Epithelial cell of esophagus (primary cell): ENCODE data around the gene ZCCHC17.

Experiments used
- DNase-seq: peaks from one replicate; pipeline ENCODE4 v3.0.0; 2010; ENCODE audit warnings: low read depth
- H3K4me3 ChIP-seq: 2 replicates; pipeline ENCODE4 v1.5.1; 2011; ENCODE audit warnings: mild to moderate bottlenecking, low read length, control low read depth
- TF ChIP-seq, protein P1 (sequence below): IDR thresholded peaks from 2 replicates; pipeline ENCODE4 v1.5.1; 2011; ENCODE audit warnings: low read depth, mild to moderate bottlenecking, low read length, control low read depth, inconsistent platforms; ENCODE audit not compliant: insufficient read depth; ENCODE audit errors: missing control alignments

Gene ZCCHC17

DNA sequence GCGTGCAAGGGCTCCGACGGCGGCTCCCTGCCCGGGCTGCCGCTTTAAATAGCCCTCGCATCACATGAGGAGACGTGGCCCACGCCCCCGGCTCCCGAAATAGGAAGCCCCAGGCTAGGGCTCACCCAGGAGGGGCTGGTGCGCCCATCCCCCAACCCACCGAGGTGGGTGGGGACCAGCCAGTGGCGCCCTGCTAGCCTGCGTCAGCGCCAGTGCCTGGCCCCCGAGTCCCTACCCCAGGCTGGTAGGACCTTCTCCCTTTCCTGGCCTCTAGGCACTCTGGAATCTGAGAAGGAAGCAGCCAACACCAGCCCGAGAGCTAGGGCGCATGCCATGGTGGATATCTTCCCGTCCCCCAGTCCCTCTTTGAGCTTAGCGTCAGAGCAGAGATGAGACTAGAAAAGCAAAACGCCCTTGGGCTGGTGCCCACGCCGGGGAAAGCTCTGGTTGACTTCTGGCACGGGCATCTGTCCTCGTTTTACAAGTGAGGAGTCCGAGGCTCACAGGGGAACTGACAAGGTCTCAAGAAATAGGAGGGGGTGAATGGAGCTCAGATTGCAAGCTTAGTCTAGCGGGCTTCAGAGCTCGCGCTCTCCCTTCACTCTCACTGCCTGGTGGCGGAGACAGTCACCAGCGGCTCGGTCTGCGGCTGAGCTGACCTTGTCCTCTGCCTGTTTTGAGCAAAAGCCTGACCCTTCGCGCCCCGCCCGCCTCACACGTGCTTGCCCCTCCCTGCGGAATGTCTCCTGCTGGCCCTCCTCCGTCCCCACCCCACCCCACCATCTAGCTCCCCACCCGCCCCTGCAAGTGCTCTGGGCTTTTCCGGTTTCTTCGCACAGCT is 76.4 kb downstream of the ZCCHC17 start, which contains the start of gene FABP3:
Gene FABP3 (minus strand): TSS at position 21 of the 841 bp plus-strand sequence. CDS start 62 bp downstream, outside the sequence.
- TF ChIP-seq, protein P1, sequence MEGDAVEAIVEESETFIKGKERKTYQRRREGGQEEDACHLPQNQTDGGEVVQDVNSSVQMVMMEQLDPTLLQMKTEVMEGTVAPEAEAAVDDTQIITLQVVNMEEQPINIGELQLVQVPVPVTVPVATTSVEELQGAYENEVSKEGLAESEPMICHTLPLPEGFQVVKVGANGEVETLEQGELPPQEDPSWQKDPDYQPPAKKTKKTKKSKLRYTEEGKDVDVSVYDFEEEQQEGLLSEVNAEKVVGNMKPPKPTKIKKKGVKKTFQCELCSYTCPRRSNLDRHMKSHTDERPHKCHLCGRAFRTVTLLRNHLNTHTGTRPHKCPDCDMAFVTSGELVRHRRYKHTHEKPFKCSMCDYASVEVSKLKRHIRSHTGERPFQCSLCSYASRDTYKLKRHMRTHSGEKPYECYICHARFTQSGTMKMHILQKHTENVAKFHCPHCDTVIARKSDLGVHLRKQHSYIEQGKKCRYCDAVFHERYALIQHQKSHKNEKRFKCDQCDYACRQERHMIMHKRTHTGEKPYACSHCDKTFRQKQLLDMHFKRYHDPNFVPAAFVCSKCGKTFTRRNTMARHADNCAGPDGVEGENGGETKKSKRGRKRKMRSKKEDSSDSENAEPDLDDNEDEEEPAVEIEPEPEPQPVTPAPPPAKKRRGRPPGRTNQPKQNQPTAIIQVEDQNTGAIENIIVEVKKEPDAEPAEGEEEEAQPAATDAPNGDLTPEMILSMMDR: no peak
- H3K4me3 ChIP-seq: peak within 1 kb of the TSS; percentile 37
- DNase-seq: peak; percentile 29

GRCh38 chr1:31373897-31374486 is 77.2 kb downstream of the ZCCHC17 start:
- DNase-seq: no peak
- no peak overlapping the region for H3K4me3 ChIP-seq
- TF ChIP-seq, protein P1: no peak

- TF ChIP-seq, protein P1: no peak
- no peak for DNase-seq
- H3K4me3 ChIP-seq: no peak overlapping the region
These were observed 77.8 kb downstream of the ZCCHC17 start for GRCh38 chr1:31374511-31375196.

- peak; percentile 77 for DNase-seq
- TF ChIP-seq, protein P1: no peak
- no peak overlapping the region for H3K4me3 ChIP-seq
These were observed 79.7 kb downstream of the ZCCHC17 start for GRCh38 chr1:31376375-31377134.

- H3K4me3 ChIP-seq: no peak overlapping the region
- TF ChIP-seq, protein P1: no peak
- DNase-seq: no peak
These were observed 80.6 kb downstream of the ZCCHC17 start for GRCh38 chr1:31377364-31377863.

- no peak overlapping the region for H3K4me3 ChIP-seq
- DNase-seq: no peak
- TF ChIP-seq, protein P1: no peak
These were observed 81.2 kb downstream of the ZCCHC17 start for GRCh38 chr1:31378001-31378400.
